Measurements from ENCODE around the gene RASSF8. TPM values are rescaled to one million over a fixed set of nuclear protein-coding genes. Genes with fewer than 3 reads are reported as not detected.

RASSF8 gene
- total RNA-seq, 3 donors from 2014 or later (not counting 1 experiment from before 2014, with no cell fraction given): 0.35 to 1.3 (median 1.2) TPM

DNA sequence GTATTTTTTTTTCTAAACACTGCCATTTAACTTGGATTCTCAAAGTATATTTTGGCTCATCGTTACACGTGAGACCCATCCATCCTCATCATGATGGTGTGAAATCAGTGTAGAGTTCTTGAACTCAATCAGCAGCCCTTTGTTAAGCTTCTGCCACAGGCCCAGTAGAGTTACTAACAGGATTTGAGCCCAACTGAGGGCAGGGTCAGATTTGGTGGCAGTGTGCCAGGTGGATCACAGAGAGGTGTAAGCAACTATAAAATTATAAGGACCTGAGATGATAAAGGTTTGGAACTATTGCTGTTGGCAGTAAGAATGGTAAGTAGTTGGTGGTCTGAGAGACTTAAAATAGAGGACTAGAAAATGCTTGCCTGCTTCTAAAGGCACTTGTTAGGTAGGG is 72.8 kb downstream of the RASSF8 start:
- no peaks in the 10 kb centered on the region for H3K36me3 ChIP-seq (ENCODE audit: control insufficient read depth, insufficient read depth, low read length)

DNA sequence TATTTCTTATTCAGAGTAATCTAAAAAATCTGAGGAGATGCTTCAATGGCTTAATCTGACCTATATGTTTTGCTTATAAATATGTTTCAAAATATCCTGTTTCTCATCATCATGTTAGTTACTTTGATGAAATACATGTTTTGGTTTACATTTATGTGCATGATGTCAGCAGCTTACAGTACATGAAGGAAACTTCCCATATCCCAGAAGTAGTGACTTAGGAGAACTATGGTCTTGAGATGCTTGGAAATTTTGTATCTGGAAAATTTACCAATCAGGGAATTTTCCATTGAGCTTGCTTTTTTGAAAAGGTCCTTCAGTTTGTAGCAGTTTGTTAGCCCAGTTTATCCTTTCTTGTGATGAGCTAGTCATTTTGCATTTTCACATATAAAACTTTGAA is 73.3 kb downstream of the RASSF8 start:
- H3K36me3 Mint-ChIP-seq: no peaks in the 10 kb centered on the region
- H3K9me3 Mint-ChIP-seq: no peaks in the 10 kb centered on the region
- intact Hi-C loops (cut with micrococcal nuclease): no loop called here
- Histone ChIP-seq H3K9me3 (ENCODE audit: control insufficient read depth, insufficient read depth, low read length) (no peaks in the 10 kb centered on the region), H3K4me3 (ENCODE audit: low read length) (no peak overlapping the region), H3K27me3 (ENCODE audit: control insufficient read depth, insufficient read depth, low read length) (no peaks in the 10 kb centered on the region), H3K27ac (ENCODE audit: low read length) (no peak overlapping the region), H3K4me1 (ENCODE audit: control insufficient read depth, insufficient read depth, low read length) (no peaks in the 10 kb centered on the region), H3K36me3 (ENCODE audit: control insufficient read depth, insufficient read depth, low read length) (no peaks in the 10 kb centered on the region)
- H3K4me3 Mint-ChIP-seq: no peak overlapping the region
- ATAC-seq: no peak
- H3K27me3 Mint-ChIP-seq (ENCODE audit: low read depth in 2 of 2): peaks cover 0 to 7% of the 10 kb centered on the region in 2 donors
- no peak overlapping the region for H3K27ac Mint-ChIP-seq
- no peaks in the 10 kb centered on the region for H3K4me1 Mint-ChIP-seq
- TF ChIP-seq CTCF (IDR thresholded peaks at IDR 0.05): no peak
- no peak for DNase-seq

More for the DNA sequence above, 72.8 kb downstream of the RASSF8 start:
- Mint-ChIP-seq H3K4me1 (no peaks in the 10 kb centered on the region), H3K27me3 (ENCODE audit: low read depth in 2 of 2) (peaks cover 0 to 7% of the 10 kb centered on the region in 2 donors), H3K36me3 (no peaks in the 10 kb centered on the region), H3K27ac (no peak overlapping the region), H3K4me3 (no peak overlapping the region), H3K9me3 (no peaks in the 10 kb centered on the region)
- Histone ChIP-seq H3K27me3 (ENCODE audit: control insufficient read depth, insufficient read depth, low read length) (no peaks in the 10 kb centered on the region), H3K9me3 (ENCODE audit: control insufficient read depth, insufficient read depth, low read length) (no peaks in the 10 kb centered on the region), H3K4me1 (ENCODE audit: control insufficient read depth, insufficient read depth, low read length) (no peaks in the 10 kb centered on the region), H3K27ac (ENCODE audit: low read length) (no peak overlapping the region), H3K4me3 (ENCODE audit: low read length) (no peak overlapping the region)
- TF ChIP-seq CTCF (IDR thresholded peaks at IDR 0.05): no peak
- DNase-seq: no peak
- intact Hi-C loops (cut with micrococcal nuclease): no loop called here
- 100% methylated on average over 1 of the region's 2 CpGs for WGBS (ENCODE audit: insufficient coverage)
- no peak for ATAC-seq

DNA sequence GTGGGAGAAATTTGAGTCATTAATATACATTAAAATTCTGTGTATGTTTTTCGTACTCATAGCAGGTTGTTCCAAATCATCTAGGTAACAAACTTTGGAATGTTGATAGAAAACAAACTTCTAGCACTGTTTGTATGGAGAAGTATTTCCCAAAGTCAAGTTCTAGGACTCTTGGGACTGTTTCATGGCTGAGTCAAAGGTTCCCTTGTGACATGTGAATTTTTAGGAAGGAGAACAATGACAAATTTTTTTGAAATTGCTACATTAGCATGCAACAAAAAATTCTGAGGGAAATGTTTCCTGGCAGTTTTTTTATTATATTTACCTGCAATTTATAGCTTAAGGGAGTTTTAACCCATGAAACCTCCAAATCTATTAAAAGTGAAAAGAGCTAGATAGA is 73.8 kb downstream of the RASSF8 start:
- intact Hi-C loops (cut with micrococcal nuclease): no loop called here
- no peak overlapping the region for H3K4me3 ChIP-seq (ENCODE audit: low read length)
- TF ChIP-seq CTCF (IDR thresholded peaks at IDR 0.05): no peak
- H3K9me3 Mint-ChIP-seq: no peaks in the 10 kb centered on the region
- H3K4me1 Mint-ChIP-seq: no peaks in the 10 kb centered on the region
- H3K27ac Mint-ChIP-seq: no peak overlapping the region
- no peak for ATAC-seq
- no peak overlapping the region for H3K4me3 Mint-ChIP-seq
- H3K27me3 Mint-ChIP-seq (ENCODE audit: low read depth in 2 of 2): peaks cover 0 to 7% of the 10 kb centered on the region in 2 donors
- H3K27me3 ChIP-seq (ENCODE audit: control insufficient read depth, insufficient read depth, low read length): no peaks in the 10 kb centered on the region
- H3K36me3 ChIP-seq (ENCODE audit: control insufficient read depth, insufficient read depth, low read length): no peaks in the 10 kb centered on the region
- H3K27ac ChIP-seq (ENCODE audit: low read length): no peak overlapping the region
- no peaks in the 10 kb centered on the region for H3K9me3 ChIP-seq (ENCODE audit: control insufficient read depth, insufficient read depth, low read length)
- WGBS (ENCODE audit: insufficient coverage): 100% methylated on average over 1 of the region's 1 CpG
- no peaks in the 10 kb centered on the region for H3K4me1 ChIP-seq (ENCODE audit: control insufficient read depth, insufficient read depth, low read length)
- DNase-seq: no peak
- no peaks in the 10 kb centered on the region for H3K36me3 Mint-ChIP-seq

GRCh38 chr12:26032719-26033241 is 74.3 kb downstream of the RASSF8 start:
- DNase-seq (no peak), ATAC-seq (no peak)
- peaks cover 0 to 4% of the 10 kb centered on the region in 2 donors for H3K27me3 Mint-ChIP-seq (ENCODE audit: low read depth in 2 of 2)
- no peaks in the 10 kb centered on the region for H3K9me3 Mint-ChIP-seq
- WGBS (ENCODE audit: insufficient coverage): 100% methylated on average over 1 of the region's 1 CpG
- Histone ChIP-seq H3K27me3 (ENCODE audit: control insufficient read depth, insufficient read depth, low read length) (no peaks in the 10 kb centered on the region), H3K4me1 (ENCODE audit: control insufficient read depth, insufficient read depth, low read length) (no peaks in the 10 kb centered on the region), H3K27ac (ENCODE audit: low read length) (no peak overlapping the region), H3K9me3 (ENCODE audit: control insufficient read depth, insufficient read depth, low read length) (no peaks in the 10 kb centered on the region), H3K4me3 (ENCODE audit: low read length) (no peak overlapping the region), H3K36me3 (ENCODE audit: control insufficient read depth, insufficient read depth, low read length) (no peaks in the 10 kb centered on the region)
- intact Hi-C loops (cut with micrococcal nuclease): no loop called here
- no peaks in the 10 kb centered on the region for H3K36me3 Mint-ChIP-seq
- H3K4me1 Mint-ChIP-seq: no peaks in the 10 kb centered on the region
- H3K4me3 Mint-ChIP-seq: no peak overlapping the region
- TF ChIP-seq CTCF (IDR thresholded peaks at IDR 0.05): no peak
- no peak overlapping the region for H3K27ac Mint-ChIP-seq

Data from natural killer cell (primary cell).